Measurements from ENCODE around the gene GMIP.

The GMIP gene

GRCh38 chr19:19651076-19651475 is 7.6 kb upstream of the GMIP start:
- TF ChIP-seq CTCF (IDR thresholded peaks at IDR 0.05; ENCODE audit: low read depth, low read length), result no peak
- no peak overlapping the region for H3K4me3 ChIP-seq (ENCODE audit: low read depth, low read length)

GRCh38 chr19:19650331-19650730 is 6.9 kb upstream of the GMIP start:
- H3K4me3 ChIP-seq (ENCODE audit: low read depth, low read length), result no peak overlapping the region
- TF ChIP-seq CTCF (IDR thresholded peaks at IDR 0.05; ENCODE audit: low read depth, low read length), result no peak

- no peak for TF ChIP-seq CTCF (IDR thresholded peaks at IDR 0.05; ENCODE audit: low read depth, low read length)
- H3K4me3 ChIP-seq (ENCODE audit: low read depth, low read length), result no peak overlapping the region
Measured at GRCh38 chr19:19649580-19649995, 6.1 kb upstream of the GMIP start.

- no peak overlapping the region for H3K4me3 ChIP-seq (ENCODE audit: low read depth, low read length)
- no peak for TF ChIP-seq CTCF (IDR thresholded peaks at IDR 0.05; ENCODE audit: low read depth, low read length)
Measured at GRCh38 chr19:19649155-19649554, 5.7 kb upstream of the GMIP start.

- TF ChIP-seq CTCF (IDR thresholded peaks at IDR 0.05; ENCODE audit: low read depth, low read length), result no peak
- no peak overlapping the region for H3K4me3 ChIP-seq (ENCODE audit: low read depth, low read length)
Measured at GRCh38 chr19:19647037-19647835, 3.8 kb upstream of the GMIP start.

GRCh38 chr19:19645233-19645870 is 1.9 kb upstream of the GMIP start:
- no peak overlapping the region for H3K4me3 ChIP-seq (ENCODE audit: low read depth, low read length)
- TF ChIP-seq CTCF (IDR thresholded peaks at IDR 0.05; ENCODE audit: low read depth, low read length), result no peak

- no peak; the same call in 1 of the 2 replicates for TF ChIP-seq CTCF (IDR thresholded peaks at IDR 0.05; ENCODE audit: low read depth, low read length)
- peak overlapping the region; percentile 93 for H3K4me3 ChIP-seq (ENCODE audit: low read depth, low read length)
Measured at GRCh38 chr19:19644054-19644388, 564 bp upstream of the GMIP start.
